Liver (tissue), 9 donors: Measurements from ENCODE around the gene KRT6C. TPM values are rescaled to one million over a fixed set of nuclear protein-coding genes. Genes with fewer than 3 reads are reported as not detected.
"Not testable (repeated sequence)": the region's sequence is repeated elsewhere in the genome, so short reads cannot be mapped to it uniquely, and the experiment has no call there.

Experiments used
- DNase-seq: peaks from one replicate; pipeline ENCODE4 v3.0.0-alpha.2; 2017; ENCODE audit warnings: low spot score
- H3K27ac ChIP-seq, 2 donors: one replicate each; pipeline ENCODE4 v1.7.0; 2013; ENCODE audit warnings: inconsistent platforms in 2 of 2, low read length in 2 of 2, control low read depth in 1 of 2, low read depth in 1 of 2, mild to moderate bottlenecking in 1 of 2
- H3K27me3 ChIP-seq, 4 donors: one replicate each; pipeline versions ENCODE4 v1.6.1 to v1.7.0; 2013; ENCODE audit warnings: low read length in 3 of 4, inconsistent platforms in 1 of 4, mild to moderate bottlenecking in 1 of 4, moderate library complexity in 1 of 4; ENCODE audit not compliant: control insufficient read depth in 4 of 4, insufficient read depth in 4 of 4
- H3K36me3 ChIP-seq, 4 donors: one replicate each; pipeline versions ENCODE4 v1.6.1 to v1.7.0; 2013; ENCODE audit warnings: low read length in 3 of 4, mild to moderate bottlenecking in 3 of 4, low read depth in 1 of 4, moderate library complexity in 1 of 4; ENCODE audit not compliant: control insufficient read depth in 4 of 4, insufficient read depth in 3 of 4
- H3K4me1 ChIP-seq, 4 donors: one replicate each; pipeline versions ENCODE4 v1.6.1 to v1.7.0; 2013; ENCODE audit warnings: low read length in 3 of 4, mild to moderate bottlenecking in 3 of 4, moderate library complexity in 1 of 4; ENCODE audit not compliant: control insufficient read depth in 4 of 4, insufficient read depth in 4 of 4
- H3K4me3 ChIP-seq, 3 donors: one replicate each; pipeline versions ENCODE4 v1.6.1 to v1.7.0; 2013; ENCODE audit warnings: low read length in 3 of 3, control low read depth in 1 of 3, low read depth in 1 of 3, mild to moderate bottlenecking in 1 of 3
- H3K9ac ChIP-seq, 2 donors: one replicate each; pipeline ENCODE4 v1.7.0; 2013; ENCODE audit warnings: low read length in 2 of 2, mild to moderate bottlenecking in 2 of 2, moderate library complexity in 2 of 2, control low read depth in 1 of 2, low read depth in 1 of 2
- H3K9me3 ChIP-seq, 4 donors: one replicate each; pipeline versions ENCODE4 v1.6.1 to v1.7.0; 2013; ENCODE audit warnings: low read length in 3 of 4; ENCODE audit not compliant: control insufficient read depth in 4 of 4
- EGR1 ChIP-seq, 2 donors: IDR thresholded peaks; 2 replicates each; pipeline ENCODE4 v1.6.1; 2016 to 2018; ENCODE audit warnings: antibody characterized with exemption in 2 of 2, low read depth in 2 of 2
- FOXA1 ChIP-seq: IDR thresholded peaks from 2 replicates; pipeline ENCODE4 v1.6.1; 2016; ENCODE audit warnings: antibody characterized with exemption
- FOXA2 ChIP-seq: IDR thresholded peaks from 2 replicates; pipeline ENCODE4 v1.6.1; 2016; ENCODE audit warnings: antibody characterized with exemption
- GABPA ChIP-seq, 2 donors: IDR thresholded peaks in 1 of 2; conservative IDR thresholded peaks in 1 of 2; 2 replicates each; pipeline ENCODE4 v1.6.1; 2016; ENCODE audit warnings: antibody characterized with exemption in 2 of 2, mild to moderate bottlenecking in 1 of 2, moderate library complexity in 1 of 2
- HNF4G ChIP-seq: IDR thresholded peaks from 2 replicates; pipeline ENCODE4 v1.6.1; 2016; ENCODE audit warnings: antibody characterized with exemption
- JUND ChIP-seq, 2 donors: IDR thresholded peaks; 2 replicates each; pipeline ENCODE4 v1.6.1; 2016; ENCODE audit warnings: antibody characterized with exemption in 2 of 2
- NR2F2 ChIP-seq: IDR thresholded peaks from 2 replicates; pipeline ENCODE4 v1.6.1; 2016; ENCODE audit warnings: antibody characterized with exemption
- RAD21 ChIP-seq, 2 donors: IDR thresholded peaks; 2 replicates each; pipeline ENCODE4 v1.6.1; 2016; ENCODE audit warnings: antibody characterized with exemption in 2 of 2, mild to moderate bottlenecking in 2 of 2
- RXRA ChIP-seq, 2 donors: IDR thresholded peaks; 2 replicates each; pipeline ENCODE4 v1.6.1; 2017 to 2018; ENCODE audit warnings: antibody characterized with exemption in 2 of 2, mild to moderate bottlenecking in 1 of 2
- SP1 ChIP-seq: IDR thresholded peaks from 2 replicates; pipeline ENCODE4 v1.6.1; 2018; ENCODE audit warnings: antibody characterized with exemption, mild to moderate bottlenecking
- YY1 ChIP-seq: IDR thresholded peaks from 2 replicates; pipeline ENCODE4 v1.6.1; 2016; ENCODE audit warnings: antibody characterized with exemption, mild to moderate bottlenecking
- WGBS: extraction: QIAGEN DNeasy Blood & Tissue Kit; methylation state at CpG from one replicate; pipeline ENCODE4 v1.1.7; 2013; 5-methylcytosine and 5-hydroxymethylcytosine counted together
- polyA plus RNA-seq, 2 donors: library from polyadenylated mRNA; stranded (reverse) in 1 of 2; unstranded in 1 of 2; fragments of 200-250 nt in 1 of 2; fragments of >200 nt in 1 of 2; fragmentation: Nextera tagmentation in 1 of 2; extraction: Ambion mirVana in 1 of 2; gene quantifications; one replicate each; pipeline versions ENCODE4 v1.2.1 to v1.2.3, GENCODE V29; 2013 to 2015
- total RNA-seq, 2 donors: library from RNA; depleted of rRNA; stranded (reverse); fragments of >200 nt; gene quantifications; one replicate each; pipeline ENCODE4 v1.2.3, GENCODE V29; 2014
- TF ChIP-seq, protein P1 (sequence below): fragments of 150-350 bp; IDR thresholded peaks from 2 replicates; pipeline ENCODE4 v1.5.1; 2017; ENCODE audit warnings: improper control_type of control experiment, low read depth, low read length; ENCODE audit not compliant: missing input control
- TF ChIP-seq, protein P2 (sequence below): IDR thresholded peaks from 2 replicates; pipeline ENCODE4 v1.6.1; 2016; ENCODE audit warnings: antibody characterized with exemption, mild to moderate bottlenecking
- donor health status: healthy.
- donor health status: healthy.
- donor health status: healthy.
- donor health status: healthy.
- donor health status: healthy.

Gene KRT6C
- total and polyA plus RNA-seq, 4 donors: 0.61 TPM; not detected in 3

DNA sequence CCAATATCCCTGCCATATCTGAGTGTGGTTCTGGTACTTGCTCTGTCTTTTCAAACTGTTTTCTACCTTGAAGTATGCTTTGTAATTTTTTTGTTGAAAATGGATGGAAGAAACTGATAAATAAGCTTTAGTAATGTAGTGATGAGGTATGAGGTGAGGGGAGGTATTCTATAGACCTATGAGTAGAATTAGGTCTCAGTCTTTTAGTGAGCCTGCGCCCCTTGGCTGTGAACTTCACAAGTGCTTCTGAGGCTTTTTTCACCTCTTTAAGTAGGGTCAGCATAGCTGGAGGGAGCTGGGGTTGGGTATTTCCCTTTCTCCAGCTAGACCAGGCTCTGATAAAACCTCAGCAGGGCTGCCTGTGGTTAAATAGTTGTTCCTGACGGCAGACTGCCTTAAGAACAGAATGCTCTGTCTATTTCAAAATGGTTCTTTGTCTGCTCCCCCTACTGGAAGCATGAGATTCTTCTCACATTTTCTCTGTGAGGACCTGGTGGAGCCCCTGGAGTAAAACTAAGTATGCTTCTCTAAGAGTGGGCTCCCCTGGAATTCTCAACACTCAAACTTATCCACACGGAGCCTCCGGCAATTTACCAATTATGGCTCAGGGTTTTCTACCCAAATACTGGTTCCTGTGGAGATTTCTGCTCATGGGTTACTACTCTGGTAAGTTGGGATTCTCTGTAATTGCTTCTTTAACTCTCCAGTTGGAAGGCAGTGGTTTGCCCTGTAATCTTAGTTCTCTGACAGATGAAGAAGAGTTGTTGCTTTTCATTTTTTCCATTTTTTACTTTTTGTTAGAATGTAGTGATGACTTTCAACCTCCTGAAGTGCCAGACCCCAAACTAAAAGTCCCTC, 33.5 kb upstream of the KRT6C start:
- H3K4me1 ChIP-seq: peaks cover 0 to 2% (median 0%) of the 10 kb centered on the region in 4 donors
- H3K27ac ChIP-seq: no peak overlapping the region
- 35% methylated on average over 4 of the region's 4 CpGs for WGBS
- no peak overlapping the region for H3K9ac ChIP-seq
- DNase-seq: peak; percentile 31
- peaks cover 0 to 14% (median under 1%) of the 10 kb centered on the region in 4 donors for H3K9me3 ChIP-seq
- no peak overlapping the region for H3K4me3 ChIP-seq
- TF ChIP-seq HNF4G: no peak
- TF ChIP-seq YY1: no peak
- TF ChIP-seq NR2F2: no peak
- TF ChIP-seq, protein P1, sequence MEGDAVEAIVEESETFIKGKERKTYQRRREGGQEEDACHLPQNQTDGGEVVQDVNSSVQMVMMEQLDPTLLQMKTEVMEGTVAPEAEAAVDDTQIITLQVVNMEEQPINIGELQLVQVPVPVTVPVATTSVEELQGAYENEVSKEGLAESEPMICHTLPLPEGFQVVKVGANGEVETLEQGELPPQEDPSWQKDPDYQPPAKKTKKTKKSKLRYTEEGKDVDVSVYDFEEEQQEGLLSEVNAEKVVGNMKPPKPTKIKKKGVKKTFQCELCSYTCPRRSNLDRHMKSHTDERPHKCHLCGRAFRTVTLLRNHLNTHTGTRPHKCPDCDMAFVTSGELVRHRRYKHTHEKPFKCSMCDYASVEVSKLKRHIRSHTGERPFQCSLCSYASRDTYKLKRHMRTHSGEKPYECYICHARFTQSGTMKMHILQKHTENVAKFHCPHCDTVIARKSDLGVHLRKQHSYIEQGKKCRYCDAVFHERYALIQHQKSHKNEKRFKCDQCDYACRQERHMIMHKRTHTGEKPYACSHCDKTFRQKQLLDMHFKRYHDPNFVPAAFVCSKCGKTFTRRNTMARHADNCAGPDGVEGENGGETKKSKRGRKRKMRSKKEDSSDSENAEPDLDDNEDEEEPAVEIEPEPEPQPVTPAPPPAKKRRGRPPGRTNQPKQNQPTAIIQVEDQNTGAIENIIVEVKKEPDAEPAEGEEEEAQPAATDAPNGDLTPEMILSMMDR: peak; percentile 51
- TF ChIP-seq RAD21 (IDR thresholded peaks at IDR 0.05): peak; percentile 60 to 74
- TF ChIP-seq GABPA (IDR thresholded peaks at IDR 0.05 in 1 of 2, conservative IDR thresholded peaks at IDR 0.05 in 1 of 2): no peak
- no peaks in the 10 kb centered on the region for H3K36me3 ChIP-seq
- peaks cover 0 to 7% (median 2%) of the 10 kb centered on the region in 4 donors for H3K27me3 ChIP-seq

DNA sequence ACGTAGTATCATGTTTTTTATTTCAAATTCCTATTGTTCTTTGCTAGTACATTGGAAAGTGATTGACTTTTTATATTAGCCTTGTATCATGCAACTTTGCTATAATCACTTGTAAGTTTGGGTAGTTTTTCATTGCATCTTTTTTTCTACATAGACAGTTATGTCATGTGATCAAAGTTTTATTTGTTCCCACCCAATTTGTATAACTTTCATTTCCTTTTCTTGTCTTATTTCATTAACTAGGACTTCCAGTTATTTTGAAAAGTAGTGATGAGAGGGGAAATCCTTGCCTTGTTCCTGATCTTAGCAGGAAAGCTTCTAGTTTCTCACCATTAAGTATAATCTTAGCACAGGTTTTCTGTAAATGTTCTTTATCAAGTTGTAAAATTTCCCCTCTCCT, 29.3 kb upstream of the KRT6C start:
- 91% methylated on average over 1 of the region's 1 CpG for WGBS
- no peak for DNase-seq
- Histone ChIP-seq H3K27me3 (peaks cover 0 to 2% (median 0%) of the 10 kb centered on the region in 4 donors), H3K4me1 (peaks cover 0 to 2% (median 0%) of the 10 kb centered on the region in 4 donors), H3K9me3 (peaks cover 0 to 7% (median 0%) of the 10 kb centered on the region in 4 donors), H3K27ac (no peak overlapping the region), H3K36me3 (no peaks in the 10 kb centered on the region), H3K9ac (no peak overlapping the region), H3K4me3 (no peak overlapping the region)
- TF ChIP-seq NR2F2: no peak
- TF ChIP-seq, protein P2, sequence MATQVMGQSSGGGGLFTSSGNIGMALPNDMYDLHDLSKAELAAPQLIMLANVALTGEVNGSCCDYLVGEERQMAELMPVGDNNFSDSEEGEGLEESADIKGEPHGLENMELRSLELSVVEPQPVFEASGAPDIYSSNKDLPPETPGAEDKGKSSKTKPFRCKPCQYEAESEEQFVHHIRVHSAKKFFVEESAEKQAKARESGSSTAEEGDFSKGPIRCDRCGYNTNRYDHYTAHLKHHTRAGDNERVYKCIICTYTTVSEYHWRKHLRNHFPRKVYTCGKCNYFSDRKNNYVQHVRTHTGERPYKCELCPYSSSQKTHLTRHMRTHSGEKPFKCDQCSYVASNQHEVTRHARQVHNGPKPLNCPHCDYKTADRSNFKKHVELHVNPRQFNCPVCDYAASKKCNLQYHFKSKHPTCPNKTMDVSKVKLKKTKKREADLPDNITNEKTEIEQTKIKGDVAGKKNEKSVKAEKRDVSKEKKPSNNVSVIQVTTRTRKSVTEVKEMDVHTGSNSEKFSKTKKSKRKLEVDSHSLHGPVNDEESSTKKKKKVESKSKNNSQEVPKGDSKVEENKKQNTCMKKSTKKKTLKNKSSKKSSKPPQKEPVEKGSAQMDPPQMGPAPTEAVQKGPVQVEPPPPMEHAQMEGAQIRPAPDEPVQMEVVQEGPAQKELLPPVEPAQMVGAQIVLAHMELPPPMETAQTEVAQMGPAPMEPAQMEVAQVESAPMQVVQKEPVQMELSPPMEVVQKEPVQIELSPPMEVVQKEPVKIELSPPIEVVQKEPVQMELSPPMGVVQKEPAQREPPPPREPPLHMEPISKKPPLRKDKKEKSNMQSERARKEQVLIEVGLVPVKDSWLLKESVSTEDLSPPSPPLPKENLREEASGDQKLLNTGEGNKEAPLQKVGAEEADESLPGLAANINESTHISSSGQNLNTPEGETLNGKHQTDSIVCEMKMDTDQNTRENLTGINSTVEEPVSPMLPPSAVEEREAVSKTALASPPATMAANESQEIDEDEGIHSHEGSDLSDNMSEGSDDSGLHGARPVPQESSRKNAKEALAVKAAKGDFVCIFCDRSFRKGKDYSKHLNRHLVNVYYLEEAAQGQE: no peak
- TF ChIP-seq SP1: no peak
- no peak for TF ChIP-seq RXRA (IDR thresholded peaks at IDR 0.05)
- TF ChIP-seq EGR1 (IDR thresholded peaks at IDR 0.05; ENCODE audit: low read depth in 2 of 2): no peak
- no peak for TF ChIP-seq GABPA (IDR thresholded peaks at IDR 0.05 in 1 of 2, conservative IDR thresholded peaks at IDR 0.05 in 1 of 2)
- TF ChIP-seq FOXA1: no peak

DNA sequence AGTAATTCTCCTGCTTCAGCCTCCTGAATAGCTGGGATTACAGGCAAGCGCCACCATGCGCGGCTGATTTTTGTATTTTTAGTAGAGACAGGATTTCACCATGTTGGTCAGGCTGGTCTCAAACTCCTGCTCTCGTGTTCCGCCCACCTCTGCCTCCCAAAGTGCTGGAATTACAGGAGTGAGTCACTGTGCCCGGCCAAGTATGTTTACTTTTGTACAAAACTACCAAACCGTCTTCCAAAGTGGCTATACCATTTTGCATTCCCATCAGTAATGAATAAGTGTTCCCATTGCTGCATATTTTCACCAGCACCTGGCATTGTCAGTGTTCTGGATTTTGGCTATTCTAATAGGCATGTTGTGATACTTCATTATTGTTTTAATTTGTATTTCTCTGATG, 27.9 kb upstream of the KRT6C start:
- Histone ChIP-seq H3K36me3 (no peaks in the 10 kb centered on the region), H3K27ac (no peak overlapping the region), H3K4me3 (no peak overlapping the region), H3K27me3 (peaks cover 0 to 2% (median 0%) of the 10 kb centered on the region in 4 donors), H3K9me3 (peaks cover 0 to 7% (median 0%) of the 10 kb centered on the region in 4 donors), H3K9ac (no peak overlapping the region), H3K4me1 (no peaks in the 10 kb centered on the region)
- TF ChIP-seq SP1: no peak
- TF ChIP-seq, protein P2: no peak
- TF ChIP-seq EGR1 (IDR thresholded peaks at IDR 0.05; ENCODE audit: low read depth in 2 of 2): no peak
- TF ChIP-seq FOXA2: no peak
- TF ChIP-seq GABPA (IDR thresholded peaks at IDR 0.05 in 1 of 2, conservative IDR thresholded peaks at IDR 0.05 in 1 of 2): no peak
- no peak for TF ChIP-seq JUND (IDR thresholded peaks at IDR 0.05)
- WGBS: 88% methylated on average over 7 of the region's 7 CpGs
- DNase-seq: peak; percentile 4

DNA sequence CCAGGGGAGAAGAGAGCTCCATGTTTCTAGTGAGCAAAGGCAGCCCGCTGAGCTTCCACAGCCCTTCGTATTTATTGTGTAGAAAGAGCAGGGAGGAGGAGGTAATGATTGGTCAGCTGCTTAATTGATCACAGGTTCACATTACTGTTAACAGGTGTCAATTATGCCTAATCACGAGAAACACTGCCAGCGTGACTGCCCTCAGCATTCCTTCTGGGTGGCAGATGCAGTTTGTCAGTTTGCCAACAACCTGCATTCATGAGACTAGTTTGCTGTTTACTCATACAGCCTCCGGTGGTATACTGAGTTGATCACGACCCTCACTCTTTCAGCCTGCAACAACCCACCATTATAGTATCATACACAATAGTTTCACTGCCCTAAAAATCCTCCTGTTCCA, 27.0 kb upstream of the KRT6C start:
- H3K27ac ChIP-seq, H3K4me3 ChIP-seq, H3K9ac ChIP-seq, H3K4me1 ChIP-seq, H3K27me3 ChIP-seq, H3K36me3 ChIP-seq, H3K9me3 ChIP-seq: not testable (repeated sequence)
- WGBS: 83% methylated on average over 6 of the region's 6 CpGs
- DNase-seq: peak; percentile 4
